Epithelial cell of prostate (primary cell): ENCODE results near the gene SCN4A.
"Not testable (repeated sequence)": the region's sequence is repeated elsewhere in the genome, so short reads cannot be mapped to it uniquely, and the experiment has no call there.

Experiments used
- DNase-seq: peaks from one replicate; pipeline ENCODE4 v3.0.0-alpha.2; 2011; ENCODE audit warnings: low read depth, low spot score
- H3K27ac ChIP-seq: fragments of 450-650 bp; 2 replicates; pipeline ENCODE4 v1.5.1; 2017; ENCODE audit warnings: mild to moderate bottlenecking

SCN4A gene

GRCh38 chr17:63896524-63897354, 76.0 kb downstream of the SCN4A start, which contains the start of gene CSH1:
CSH1 (minus strand) TSS chr17:63896574; CDS start chr17:63896511, 63 bp downstream.
- DNase-seq, H3K27ac ChIP-seq: not testable (repeated sequence)

- DNase-seq: not testable (repeated sequence)
Observed at GRCh38 chr17:63894821-63895220, 77.9 kb downstream of the SCN4A start.

GRCh38 chr17:63894021-63894420, 78.7 kb downstream of the SCN4A start:
- DNase-seq: not testable (repeated sequence)

More at GRCh38 chr17:63894821-63895220, 77.9 kb downstream of the SCN4A start:
- not testable (repeated sequence) for H3K27ac ChIP-seq

GRCh38 chr17:63892316-63893037, 80.2 kb downstream of the SCN4A start:
- not testable (repeated sequence) for DNase-seq, H3K27ac ChIP-seq

More at GRCh38 chr17:63894021-63894420, 78.7 kb downstream of the SCN4A start:
- H3K27ac ChIP-seq: not testable (repeated sequence)

GRCh38 chr17:63889026-63889848, 83.5 kb downstream of the SCN4A start:
- H3K27ac ChIP-seq, DNase-seq: not testable (repeated sequence)
